Measurements from ENCODE around the gene CELA1.
"Not testable (repeated sequence)": the region's sequence is repeated elsewhere in the genome, so short reads cannot be mapped to it uniquely, and the experiment has no call there.

CELA1 gene

DNA sequence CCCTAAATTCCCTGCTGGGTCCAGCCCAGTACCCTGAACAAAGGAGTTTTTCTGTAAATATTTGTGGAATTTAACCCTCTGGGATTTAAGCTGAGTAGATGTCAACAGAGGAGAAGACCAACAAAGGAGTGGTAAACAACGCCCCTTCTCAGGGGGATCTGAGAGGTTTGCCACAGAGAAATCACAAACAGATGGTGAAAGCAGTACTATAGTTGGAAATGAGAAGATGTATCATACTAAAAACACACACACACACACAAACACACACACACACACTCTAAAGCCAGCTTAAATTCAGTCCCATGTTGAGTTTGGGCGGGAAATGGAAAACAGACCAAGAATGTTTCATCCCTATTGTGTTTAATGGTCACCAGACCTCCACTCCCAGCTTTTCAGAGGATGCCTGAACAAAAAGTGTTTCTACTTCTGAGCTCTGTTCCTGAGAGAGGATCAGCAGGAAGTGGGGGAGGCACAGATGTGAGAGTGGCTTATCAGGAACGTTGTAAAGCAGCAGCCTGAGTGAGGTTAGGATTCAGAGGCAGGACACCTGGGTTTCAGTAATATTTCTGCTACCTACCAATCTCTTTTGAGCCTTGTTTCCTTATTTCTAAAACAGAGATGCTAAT, 25.7 kb downstream of the CELA1 start:
- no peak overlapping the region for H3K4me3 ChIP-seq (ENCODE audit: low read depth, low read length)
- TF ChIP-seq, protein P1, sequence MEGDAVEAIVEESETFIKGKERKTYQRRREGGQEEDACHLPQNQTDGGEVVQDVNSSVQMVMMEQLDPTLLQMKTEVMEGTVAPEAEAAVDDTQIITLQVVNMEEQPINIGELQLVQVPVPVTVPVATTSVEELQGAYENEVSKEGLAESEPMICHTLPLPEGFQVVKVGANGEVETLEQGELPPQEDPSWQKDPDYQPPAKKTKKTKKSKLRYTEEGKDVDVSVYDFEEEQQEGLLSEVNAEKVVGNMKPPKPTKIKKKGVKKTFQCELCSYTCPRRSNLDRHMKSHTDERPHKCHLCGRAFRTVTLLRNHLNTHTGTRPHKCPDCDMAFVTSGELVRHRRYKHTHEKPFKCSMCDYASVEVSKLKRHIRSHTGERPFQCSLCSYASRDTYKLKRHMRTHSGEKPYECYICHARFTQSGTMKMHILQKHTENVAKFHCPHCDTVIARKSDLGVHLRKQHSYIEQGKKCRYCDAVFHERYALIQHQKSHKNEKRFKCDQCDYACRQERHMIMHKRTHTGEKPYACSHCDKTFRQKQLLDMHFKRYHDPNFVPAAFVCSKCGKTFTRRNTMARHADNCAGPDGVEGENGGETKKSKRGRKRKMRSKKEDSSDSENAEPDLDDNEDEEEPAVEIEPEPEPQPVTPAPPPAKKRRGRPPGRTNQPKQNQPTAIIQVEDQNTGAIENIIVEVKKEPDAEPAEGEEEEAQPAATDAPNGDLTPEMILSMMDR (IDR thresholded peaks at IDR 0.05; ENCODE audit: low read depth, low read length), result no peak

DNA sequence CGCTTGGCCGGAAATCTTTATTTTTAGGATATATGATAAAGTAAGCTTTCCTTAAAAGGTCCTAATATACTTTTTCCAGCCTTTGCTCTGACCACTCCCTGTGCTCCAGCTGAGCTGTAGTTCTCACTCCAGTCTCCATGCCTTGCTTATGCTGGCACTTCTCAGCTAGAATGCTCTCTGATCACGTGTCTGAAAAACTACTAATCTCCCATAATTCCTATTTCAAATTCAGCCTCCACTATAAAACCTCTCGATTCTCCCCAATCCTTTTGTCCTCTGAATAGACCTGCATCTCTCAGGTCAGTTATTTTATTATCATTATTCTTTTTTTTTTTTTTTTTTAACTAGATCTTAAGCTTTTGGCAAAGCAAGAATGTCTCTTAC, 26.2 kb downstream of the CELA1 start:
- H3K4me3 ChIP-seq (ENCODE audit: low read depth, low read length), result no peak overlapping the region
- TF ChIP-seq, protein P1 (IDR thresholded peaks at IDR 0.05; ENCODE audit: low read depth, low read length), result no peak

DNA sequence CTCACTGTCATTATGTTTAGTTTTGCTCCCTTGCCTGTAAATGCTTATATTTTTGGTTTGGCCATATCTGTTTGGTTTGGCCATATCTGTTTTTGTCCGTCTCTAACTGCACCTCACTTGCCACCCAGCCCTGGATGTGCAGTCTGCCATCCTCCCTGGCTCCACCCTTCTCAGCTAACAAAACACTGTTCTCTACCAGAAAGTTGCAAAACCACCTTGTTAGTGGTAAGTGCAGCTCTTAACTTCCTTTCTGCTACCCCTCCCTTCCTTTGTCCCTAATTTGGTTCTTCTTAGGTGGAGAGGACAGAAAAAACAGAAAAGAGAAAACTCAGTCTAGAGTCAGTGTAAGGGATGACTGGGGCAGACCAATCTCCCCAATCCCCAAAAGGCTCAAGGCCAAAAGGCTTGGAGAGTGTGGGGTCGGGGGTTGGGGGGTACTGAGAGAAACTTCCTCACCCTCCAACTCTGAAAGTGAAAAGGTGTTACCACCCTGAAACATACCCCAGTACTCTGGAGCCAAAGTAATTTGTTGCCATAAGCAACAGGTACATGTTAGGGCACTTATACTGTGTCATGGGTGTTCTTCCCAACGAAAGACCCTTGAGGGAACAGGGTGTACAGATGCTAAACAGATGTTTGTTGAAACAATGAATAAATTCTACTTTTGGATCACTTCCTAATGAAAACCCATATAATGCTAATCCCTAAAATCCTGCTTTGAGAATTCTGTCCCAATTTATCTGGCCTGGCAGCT, 27.5 kb downstream of the CELA1 start:
- no peak overlapping the region for H3K4me3 ChIP-seq (ENCODE audit: low read depth, low read length)

DNA sequence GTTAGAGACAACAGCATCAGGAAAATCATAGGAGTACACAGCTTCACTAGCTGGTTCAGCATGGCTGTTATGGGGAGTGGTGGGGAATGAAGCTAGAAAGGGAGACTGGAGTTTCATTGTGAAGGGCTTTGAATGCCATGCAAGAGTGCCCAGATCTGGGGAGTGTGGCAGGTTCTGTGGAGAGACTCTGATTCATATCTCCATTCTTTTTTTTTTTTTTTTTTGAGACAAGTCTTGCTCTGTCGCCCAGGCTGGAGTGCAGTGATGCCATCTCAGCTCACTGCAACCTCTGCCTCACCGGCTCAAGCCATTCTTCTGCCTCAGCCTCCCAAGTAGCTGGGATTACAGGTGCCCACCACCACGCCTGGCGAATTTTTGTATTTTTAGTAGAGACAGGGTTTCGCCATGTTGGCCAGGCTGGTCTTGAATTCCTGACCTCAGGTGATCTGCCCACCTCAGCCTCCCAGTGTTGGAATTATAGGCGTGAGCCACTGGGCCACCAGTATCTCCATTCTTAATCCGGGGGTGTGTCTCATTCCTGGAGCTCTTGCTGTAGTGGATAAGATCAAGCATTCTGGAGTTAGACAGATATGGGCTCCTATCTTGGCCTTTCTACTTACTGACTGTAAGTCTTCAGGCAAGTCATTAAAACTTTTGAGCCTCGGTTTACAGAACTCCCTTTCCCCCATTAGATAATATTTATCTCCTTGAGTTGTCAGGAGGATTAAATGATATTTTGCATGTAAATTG, 28.2 kb downstream of the CELA1 start:
- H3K4me3 ChIP-seq (ENCODE audit: low read depth, low read length), result not testable (repeated sequence)

More for the DNA sequence above, 27.5 kb downstream of the CELA1 start:
- TF ChIP-seq, protein P1 (IDR thresholded peaks at IDR 0.05; ENCODE audit: low read depth, low read length), result no peak

DNA sequence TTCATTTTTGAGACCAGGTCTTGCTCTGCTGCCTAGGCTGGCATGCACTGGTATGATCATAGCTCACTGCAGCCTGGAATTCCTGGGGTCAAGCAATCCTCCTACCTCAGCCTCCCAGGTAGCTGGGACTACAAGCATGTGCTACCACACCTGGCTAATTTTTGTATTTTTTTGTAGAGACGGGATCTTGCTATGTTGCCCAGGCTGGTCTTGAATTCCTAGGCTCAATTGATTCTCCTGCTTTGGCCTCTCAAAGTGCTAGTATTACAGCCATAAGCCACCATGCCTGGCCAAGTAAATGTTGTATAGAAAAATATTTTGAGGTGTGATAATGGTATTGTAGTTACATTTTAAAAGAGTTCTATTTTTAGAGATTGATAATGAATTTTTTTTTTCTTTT, 35.1 kb downstream of the CELA1 start:
- TF ChIP-seq, protein P1 (IDR thresholded peaks at IDR 0.05; ENCODE audit: low read depth, low read length), result no peak
- no peak overlapping the region for H3K4me3 ChIP-seq (ENCODE audit: low read depth, low read length)

DNA sequence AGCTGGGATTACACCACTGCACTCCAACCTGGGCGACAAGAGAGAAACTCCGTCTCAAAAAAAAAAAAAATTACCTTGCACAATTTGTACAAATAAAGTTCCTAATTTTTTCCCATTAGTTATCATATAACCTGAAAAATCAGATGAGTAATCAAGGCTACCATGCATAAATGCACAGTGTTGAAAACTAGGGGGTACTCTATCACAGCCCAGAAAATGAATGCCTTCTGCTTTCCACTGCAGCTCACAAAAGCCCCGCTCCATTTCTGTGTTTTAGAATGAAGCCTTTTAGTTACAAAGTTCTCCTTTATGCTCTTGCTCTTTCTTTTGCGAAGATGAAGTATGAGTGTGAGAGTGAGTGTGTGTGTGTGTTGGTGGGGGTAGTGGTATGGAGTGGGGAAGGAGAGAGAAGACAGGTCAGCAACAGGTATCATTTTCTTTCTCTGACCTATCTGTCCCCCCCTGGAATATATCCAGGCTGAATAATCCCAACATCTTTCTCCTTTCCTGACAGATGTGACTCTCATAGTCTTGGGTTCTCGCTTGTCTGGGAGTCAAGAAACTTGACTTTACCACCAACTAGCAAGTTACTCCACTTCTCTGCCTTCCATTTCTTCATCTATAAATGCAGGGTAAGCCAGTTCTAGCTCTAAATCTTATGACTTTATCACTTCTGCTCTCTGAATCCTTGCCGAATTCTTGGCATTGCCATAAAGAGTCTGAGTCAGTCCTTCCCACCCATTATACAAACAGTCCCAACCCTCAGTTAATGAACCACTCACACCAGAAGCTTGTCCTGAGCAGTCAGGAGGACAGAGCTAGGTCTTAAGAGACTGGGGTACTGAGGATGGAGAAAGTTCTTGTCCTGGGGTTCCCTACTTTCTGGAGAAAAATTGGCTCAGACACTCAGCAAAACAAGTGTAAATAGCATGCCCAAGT, 38.6 kb downstream of the CELA1 start:
- no peak overlapping the region for H3K4me3 ChIP-seq (ENCODE audit: low read depth, low read length)
- TF ChIP-seq, protein P1 (IDR thresholded peaks at IDR 0.05; ENCODE audit: low read depth, low read length), result no peak

DNA sequence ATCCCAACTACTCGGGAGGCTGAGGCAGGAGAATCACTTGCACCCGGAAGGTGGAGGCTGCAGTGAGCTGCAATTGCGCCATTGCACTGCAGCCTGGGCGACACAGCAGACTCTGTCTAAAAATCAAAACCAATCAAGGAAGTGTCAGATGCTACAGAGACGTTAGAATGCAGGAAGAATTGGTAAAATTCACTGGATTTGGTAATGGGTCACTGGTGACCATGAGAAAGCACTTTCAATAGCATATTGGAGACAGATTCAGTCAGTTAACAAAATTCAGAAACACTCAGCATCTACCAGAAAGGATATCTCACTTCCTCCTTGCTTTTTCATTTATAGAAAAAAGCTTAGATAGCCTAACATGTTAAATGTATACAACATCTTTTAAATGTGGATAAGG, 40.0 kb downstream of the CELA1 start:
- TF ChIP-seq, protein P1 (IDR thresholded peaks at IDR 0.05; ENCODE audit: low read depth, low read length), result no peak
- H3K4me3 ChIP-seq (ENCODE audit: low read depth, low read length), result no peak overlapping the region

DNA sequence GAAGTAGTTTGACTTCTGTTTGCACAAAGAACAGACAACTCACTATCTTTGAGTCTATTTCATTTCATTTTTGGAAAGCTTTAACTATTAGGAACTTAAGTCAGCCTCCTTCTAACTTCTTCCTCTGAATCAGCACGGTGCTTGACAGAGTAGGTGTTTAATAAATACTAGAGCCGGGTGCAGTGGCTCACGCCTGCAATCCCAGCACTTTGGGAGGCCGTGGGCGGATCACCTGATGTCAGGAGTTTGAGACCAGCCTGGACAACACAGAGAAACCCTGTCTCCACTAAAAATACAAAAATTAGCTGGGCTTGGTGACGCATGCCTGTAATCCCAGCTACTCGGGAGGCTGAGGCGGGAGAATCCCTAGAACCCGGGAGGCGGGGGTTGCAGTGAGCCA, 45.7 kb downstream of the CELA1 start:
- H3K4me3 ChIP-seq (ENCODE audit: low read depth, low read length), result not testable (repeated sequence)

All from WI38 (cell line).